Fibroblast of pulmonary artery (primary cell): ENCODE results near the gene MRPL18.
"Not testable (repeated sequence)": the region's sequence is repeated elsewhere in the genome, so short reads cannot be mapped to it uniquely, and the experiment has no call there.

Experiments used
- DNase-seq: peaks from one replicate; pipeline ENCODE4 v3.0.0-alpha.2; 2010; ENCODE audit warnings: low read depth
- H3K4me3 ChIP-seq: replicated peaks from 2 replicates; pipeline ENCODE4 v1.5.1; 2011; ENCODE audit warnings: low read depth, mild to moderate bottlenecking, control low read depth, low read length, moderate library complexity
- TF ChIP-seq, protein P1 (sequence below): IDR thresholded peaks from 2 replicates; pipeline ENCODE4 v1.5.1; 2011; ENCODE audit warnings: mild to moderate bottlenecking, control low read depth, low read length, inconsistent platforms; ENCODE audit errors: missing control alignments

Gene MRPL18

DNA sequence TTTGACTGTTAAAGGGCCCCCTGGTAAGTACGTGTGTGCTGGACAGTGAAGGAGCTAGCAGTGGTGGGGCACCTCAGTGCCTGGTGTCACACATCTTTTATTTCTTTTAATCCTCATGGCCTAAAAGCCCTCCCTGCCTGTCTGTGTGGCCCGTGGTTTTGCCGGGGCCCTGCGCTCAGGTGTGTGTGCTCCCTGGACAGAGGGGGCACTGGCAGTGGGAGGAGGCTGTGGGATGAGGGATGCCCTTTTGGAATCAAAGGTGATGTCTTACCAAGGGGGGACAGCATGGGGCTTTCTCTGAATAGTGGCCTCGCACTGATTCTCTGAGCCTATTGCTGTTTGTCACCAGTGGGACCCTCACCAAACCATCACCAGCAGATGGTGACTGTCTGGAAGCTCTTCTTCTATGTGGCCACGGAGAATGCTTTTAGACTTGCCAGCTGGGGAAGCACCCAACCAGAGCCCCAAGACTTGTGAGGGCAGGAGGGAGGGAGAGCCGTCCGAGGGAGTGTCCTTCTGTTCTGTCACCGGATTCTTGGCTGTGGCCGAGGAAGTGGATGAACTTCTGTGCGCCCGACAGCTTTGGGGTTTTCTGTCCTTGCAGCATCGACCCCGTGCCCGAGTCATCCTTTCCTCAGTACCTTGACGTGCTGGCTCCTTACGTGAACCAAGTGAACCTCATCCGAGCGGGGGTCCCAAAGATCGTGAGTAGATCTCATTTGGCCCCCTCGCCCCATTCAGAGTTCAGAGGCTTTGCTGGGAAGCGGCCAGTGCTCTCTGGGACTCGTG, 27.9 kb downstream of the MRPL18 start:
- TF ChIP-seq, protein P1, sequence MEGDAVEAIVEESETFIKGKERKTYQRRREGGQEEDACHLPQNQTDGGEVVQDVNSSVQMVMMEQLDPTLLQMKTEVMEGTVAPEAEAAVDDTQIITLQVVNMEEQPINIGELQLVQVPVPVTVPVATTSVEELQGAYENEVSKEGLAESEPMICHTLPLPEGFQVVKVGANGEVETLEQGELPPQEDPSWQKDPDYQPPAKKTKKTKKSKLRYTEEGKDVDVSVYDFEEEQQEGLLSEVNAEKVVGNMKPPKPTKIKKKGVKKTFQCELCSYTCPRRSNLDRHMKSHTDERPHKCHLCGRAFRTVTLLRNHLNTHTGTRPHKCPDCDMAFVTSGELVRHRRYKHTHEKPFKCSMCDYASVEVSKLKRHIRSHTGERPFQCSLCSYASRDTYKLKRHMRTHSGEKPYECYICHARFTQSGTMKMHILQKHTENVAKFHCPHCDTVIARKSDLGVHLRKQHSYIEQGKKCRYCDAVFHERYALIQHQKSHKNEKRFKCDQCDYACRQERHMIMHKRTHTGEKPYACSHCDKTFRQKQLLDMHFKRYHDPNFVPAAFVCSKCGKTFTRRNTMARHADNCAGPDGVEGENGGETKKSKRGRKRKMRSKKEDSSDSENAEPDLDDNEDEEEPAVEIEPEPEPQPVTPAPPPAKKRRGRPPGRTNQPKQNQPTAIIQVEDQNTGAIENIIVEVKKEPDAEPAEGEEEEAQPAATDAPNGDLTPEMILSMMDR = no peak
- no peak for DNase-seq
- no peak overlapping the region for H3K4me3 ChIP-seq

DNA sequence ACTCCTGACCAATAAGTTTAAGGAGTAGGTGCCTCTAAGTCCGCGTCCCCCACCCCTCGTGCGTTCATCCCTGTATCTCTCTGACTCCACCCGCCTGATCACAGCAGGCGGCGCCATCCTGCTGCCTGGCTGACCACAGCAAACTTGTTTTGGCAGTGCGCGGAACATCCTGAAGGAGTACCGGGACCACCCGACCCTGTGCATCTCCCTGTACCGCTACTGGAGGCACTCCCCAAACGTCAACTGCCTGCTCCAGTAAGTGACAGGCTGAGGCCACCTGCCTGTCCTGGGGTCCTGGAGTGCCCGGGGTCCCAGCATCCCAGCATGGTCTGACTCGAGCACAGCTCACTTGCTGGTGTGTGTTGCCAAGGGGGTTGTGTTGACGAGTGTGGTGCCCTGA, 28.8 kb downstream of the MRPL18 start:
- H3K4me3 ChIP-seq = no peak overlapping the region
- TF ChIP-seq, protein P1 = no peak
- DNase-seq = no peak

DNA sequence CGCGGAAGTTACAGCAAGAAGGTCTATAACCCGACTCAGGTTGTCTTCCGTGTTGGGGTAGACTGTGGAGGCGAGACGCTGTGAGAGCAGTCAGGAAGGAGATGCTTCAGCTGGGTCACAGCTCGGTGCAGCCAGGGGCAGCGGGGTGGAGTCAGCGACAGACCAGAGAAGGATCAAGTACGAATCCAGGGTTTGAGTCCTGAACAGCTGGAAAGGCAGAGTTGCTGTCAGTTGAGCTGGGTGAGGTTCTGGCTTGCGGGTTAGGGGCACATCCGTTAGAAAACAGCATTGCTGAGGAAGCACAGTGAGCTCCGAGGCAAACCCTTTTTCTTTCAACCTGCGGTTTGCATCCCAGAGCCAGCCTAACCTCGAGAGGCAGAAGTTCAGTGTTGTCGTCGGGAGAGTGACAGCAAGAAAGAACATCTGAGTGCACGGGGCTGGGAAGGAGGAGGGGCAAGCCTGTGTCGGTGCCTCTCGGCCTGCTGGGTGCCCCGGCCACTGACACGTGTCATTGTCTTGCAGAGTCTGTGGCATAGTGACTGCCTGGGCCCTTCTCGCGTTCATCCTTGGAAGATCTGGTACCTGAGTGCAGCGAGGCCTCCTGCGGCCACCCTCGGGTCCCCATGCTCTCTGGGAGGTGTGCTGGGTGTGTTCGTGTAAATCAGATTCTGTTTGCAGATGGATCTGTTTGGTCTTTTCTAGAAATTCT, 29.8 kb downstream of the MRPL18 start:
- TF ChIP-seq, protein P1 = no peak
- DNase-seq = no peak
- H3K4me3 ChIP-seq = no peak overlapping the region

DNA sequence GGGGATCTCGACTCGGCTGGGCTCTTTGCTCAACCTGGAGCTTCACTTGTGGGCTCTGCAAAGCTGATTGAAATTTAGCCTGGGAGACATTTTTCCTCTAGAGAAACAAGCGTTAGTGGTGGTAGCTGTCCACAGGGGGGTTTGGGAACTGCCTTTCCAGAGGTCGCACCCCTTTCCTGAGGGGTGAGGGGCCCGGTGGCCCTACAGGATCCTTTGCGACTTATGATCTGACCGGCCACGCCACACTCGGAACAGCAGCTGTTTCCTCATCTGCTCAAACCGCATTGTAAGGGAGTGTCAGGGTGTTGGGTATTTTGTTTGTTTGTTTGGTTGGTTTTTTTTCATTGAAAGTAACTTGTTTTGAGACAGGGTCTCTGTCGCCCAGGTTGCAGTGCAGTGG, 30.9 kb downstream of the MRPL18 start:
- H3K4me3 ChIP-seq = no peak overlapping the region
- DNase-seq = no peak
- TF ChIP-seq, protein P1 = no peak

DNA sequence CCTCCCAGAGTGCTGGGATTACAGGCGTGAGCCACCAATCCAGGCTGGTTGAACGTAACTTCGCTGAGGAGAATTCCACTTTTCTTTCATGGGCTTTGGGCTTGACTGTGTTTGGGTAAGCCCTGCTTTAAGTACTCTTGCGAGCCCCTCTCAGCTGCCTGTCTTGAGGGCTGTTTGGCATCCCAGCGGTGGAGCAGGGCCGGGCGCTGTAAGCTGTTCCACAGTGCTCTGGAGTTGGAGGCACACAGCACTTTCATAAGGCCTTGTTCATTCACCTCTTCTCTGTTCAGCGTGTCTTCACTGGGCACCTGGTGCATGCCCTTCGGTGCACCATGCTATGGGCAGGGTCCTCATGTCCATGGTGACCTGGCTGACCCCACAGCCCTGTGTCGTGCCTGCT, 31.5 kb downstream of the MRPL18 start:
- no peak for DNase-seq
- TF ChIP-seq, protein P1 = no peak

DNA sequence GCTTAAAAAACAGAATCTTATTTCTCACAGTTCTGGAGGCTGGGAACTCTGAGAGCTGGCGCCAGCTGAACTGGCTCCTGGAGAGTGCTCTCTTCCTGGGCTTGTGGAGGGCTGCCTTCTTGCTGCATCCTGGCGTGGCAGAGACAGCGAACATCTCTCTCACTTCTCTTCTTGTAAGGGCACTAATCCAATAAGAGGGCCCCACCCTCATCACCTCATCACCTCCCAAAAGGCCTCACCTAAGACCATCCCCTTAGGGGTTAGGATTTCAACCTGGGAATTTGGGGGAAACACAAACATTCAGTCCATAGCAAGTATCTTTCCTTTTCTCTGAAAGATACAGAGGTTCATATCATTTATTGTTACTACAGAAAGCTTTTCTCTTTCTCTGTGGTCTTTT, 33.7 kb downstream of the MRPL18 start:
- no peak for DNase-seq
- no peak overlapping the region for H3K4me3 ChIP-seq
- TF ChIP-seq, protein P1 = no peak

More for the DNA sequence above, 31.5 kb downstream of the MRPL18 start:
- no peak overlapping the region for H3K4me3 ChIP-seq

DNA sequence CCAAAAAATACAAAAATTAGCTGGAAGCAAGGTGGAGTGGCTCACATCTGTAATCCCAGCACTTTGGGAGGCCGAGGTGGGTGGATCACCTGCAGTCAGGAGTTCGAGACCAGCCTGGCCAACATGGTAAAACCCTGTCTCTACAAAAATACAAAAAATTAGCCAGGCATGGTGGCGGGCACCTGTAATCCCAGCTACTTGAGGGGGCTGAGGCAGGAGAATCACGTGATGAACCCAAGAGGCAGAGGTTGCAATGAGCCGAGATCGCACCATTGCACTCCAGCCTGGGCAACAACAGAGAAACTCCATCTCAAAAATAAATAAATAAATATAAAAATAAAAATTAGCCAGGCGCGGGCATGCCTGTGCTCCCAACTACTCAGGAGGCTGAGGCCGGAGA, 34.4 kb downstream of the MRPL18 start:
- H3K4me3 ChIP-seq, DNase-seq: not testable (repeated sequence)
